Measurements from ENCODE around the gene DNAH11. TPM values are rescaled to one million over a fixed set of nuclear protein-coding genes. Genes with fewer than 3 reads are reported as not detected.
A peak's percentile ranks its signal among the peaks of the same experiment; 100 is the strongest.

The DNAH11 gene
- total RNA-seq, 3 donors from 2014 or later, result under 0.01 to 0.03 TPM; not detected in 1

DNA sequence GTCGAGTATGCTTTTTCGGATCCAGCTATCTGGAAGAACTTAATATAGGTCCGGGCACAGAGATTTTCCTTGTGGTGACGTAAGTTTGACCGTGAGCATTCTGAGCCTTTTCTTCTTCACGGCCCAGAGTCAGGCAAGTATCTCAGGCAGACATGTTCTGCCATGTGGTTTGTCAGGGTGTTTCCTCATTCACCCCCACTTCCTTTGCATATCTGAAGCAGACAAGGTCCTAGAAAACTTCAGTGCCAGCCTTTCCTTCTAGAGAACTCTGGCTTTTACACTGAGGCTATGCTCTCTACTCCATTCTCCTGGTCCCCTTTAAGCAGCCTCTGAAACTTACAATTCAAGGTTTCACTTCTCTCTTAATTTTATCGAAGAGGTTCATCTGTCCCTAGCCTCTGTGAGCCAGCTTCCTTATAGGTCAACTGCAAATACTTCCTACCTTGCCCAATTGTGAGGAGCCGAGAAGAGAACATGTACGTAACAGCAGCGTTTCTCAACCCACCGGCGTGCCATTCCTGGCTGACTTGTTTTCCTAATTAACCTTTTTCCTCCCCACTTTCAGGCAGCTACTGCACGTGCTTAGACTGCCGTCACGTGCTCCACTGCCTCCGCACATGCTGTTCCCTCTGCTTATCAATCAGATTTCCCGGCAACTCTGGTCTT is 355.6 kb downstream of the DNAH11 start:
- no peaks in the 10 kb centered on the region for H3K27me3 Mint-ChIP-seq (ENCODE audit: low read depth)
- ATAC-seq (peak; percentile 61 to 64), DNase-seq (no peak)
- H3K4me1 Mint-ChIP-seq (ENCODE audit: low read depth), result peaks cover 21% of the 10 kb centered on the region
- H3K36me3 Mint-ChIP-seq (ENCODE audit: insufficient read depth), result peaks cover 6% of the 10 kb centered on the region
- no peaks in the 10 kb centered on the region for H3K9me3 Mint-ChIP-seq
- peak overlapping the region; percentile 82 for H3K4me3 Mint-ChIP-seq

DNA sequence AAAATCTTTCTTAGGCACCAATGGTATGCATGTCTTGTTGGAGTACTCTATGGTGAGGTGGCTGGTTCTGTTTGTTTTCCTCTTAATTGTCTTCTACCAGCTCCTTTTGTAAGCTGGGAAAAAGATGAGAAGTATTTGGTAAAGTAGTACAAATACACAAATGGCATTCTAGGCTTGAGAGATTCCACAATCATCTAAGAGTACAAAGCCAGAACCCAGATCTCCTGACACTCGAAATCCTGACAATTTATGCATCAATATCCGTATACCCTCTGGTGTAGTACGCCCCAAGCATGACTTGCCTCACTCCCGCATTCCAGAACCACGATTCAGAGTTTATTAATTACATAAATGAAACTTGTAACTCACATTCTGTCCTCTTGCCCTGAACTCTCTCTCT is 359.4 kb downstream of the DNAH11 start:
- Mint-ChIP-seq H3K36me3 (ENCODE audit: insufficient read depth) (peaks cover 23% of the 10 kb centered on the region), H3K4me3 (no peak overlapping the region), H3K9me3 (no peaks in the 10 kb centered on the region), H3K27me3 (ENCODE audit: low read depth) (no peaks in the 10 kb centered on the region), H3K4me1 (ENCODE audit: low read depth) (peaks cover 18% of the 10 kb centered on the region)
- no peak for DNase-seq
- no peak for ATAC-seq

- H3K27me3 Mint-ChIP-seq (ENCODE audit: low read depth), result no peaks in the 10 kb centered on the region
These were observed 360.4 kb downstream of the DNAH11 start for GRCh38 chr7:21903020-21903786.

DNA sequence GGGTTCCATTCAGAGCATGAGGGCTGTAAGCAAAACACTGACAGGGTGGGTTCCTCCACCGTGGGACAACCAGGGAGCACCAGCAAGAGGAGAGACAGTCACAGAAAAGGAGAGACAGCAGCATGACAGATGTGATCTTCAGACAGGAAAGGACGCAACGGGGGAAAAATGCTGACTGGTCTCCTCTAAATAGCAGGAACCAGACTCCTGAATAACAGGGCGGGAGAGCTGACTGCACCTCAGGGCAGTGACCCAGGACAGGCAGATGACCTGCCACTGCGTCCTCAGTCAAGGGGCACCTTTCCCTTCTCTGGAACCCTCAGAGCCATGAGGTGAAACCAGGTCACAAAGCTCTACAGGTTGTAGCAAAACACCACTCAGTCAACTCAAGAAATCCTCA is 365.9 kb downstream of the DNAH11 start:
- DNase-seq (no peak), ATAC-seq (no peak)
- no peaks in the 10 kb centered on the region for H3K9me3 Mint-ChIP-seq
- H3K4me1 Mint-ChIP-seq (ENCODE audit: low read depth), result no peaks in the 10 kb centered on the region
- H3K27me3 Mint-ChIP-seq (ENCODE audit: low read depth), result no peaks in the 10 kb centered on the region
- H3K36me3 Mint-ChIP-seq (ENCODE audit: insufficient read depth), result peaks cover 23% of the 10 kb centered on the region
- H3K4me3 Mint-ChIP-seq, result no peak overlapping the region

More at GRCh38 chr7:21903020-21903786, 360.4 kb downstream of the DNAH11 start:
- Mint-ChIP-seq H3K36me3 (ENCODE audit: insufficient read depth) (peaks cover 23% of the 10 kb centered on the region), H3K9me3 (no peaks in the 10 kb centered on the region), H3K4me1 (ENCODE audit: low read depth) (peaks cover 11% of the 10 kb centered on the region), H3K4me3 (no peak overlapping the region)
- DNase-seq (no peak), ATAC-seq (no peak)

DNA sequence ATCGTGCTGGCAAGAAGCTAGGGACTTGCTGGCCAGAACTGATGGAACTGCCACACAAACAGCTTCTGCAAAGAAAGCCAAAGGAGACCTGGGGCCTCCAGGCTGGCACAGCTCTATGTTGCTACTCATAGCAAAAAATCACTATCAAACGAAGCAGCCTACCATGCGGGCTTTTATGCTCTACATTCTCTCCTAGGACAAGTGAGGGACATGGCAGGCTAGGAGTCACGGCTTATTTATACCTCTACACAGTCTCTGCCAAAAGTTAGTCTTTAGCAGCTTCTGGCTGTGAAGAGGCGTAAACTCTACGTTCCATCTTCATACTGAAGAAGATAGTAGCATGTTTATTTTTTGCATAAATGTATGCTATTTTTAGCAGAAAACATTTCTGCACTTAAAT is 367.4 kb downstream of the DNAH11 start:
- ATAC-seq (no peak), DNase-seq (no peak)
- Mint-ChIP-seq H3K27me3 (ENCODE audit: low read depth) (no peaks in the 10 kb centered on the region), H3K9me3 (no peaks in the 10 kb centered on the region), H3K4me3 (no peak overlapping the region), H3K36me3 (ENCODE audit: insufficient read depth) (peaks cover 28% of the 10 kb centered on the region), H3K4me1 (ENCODE audit: low read depth) (no peaks in the 10 kb centered on the region)

DNA sequence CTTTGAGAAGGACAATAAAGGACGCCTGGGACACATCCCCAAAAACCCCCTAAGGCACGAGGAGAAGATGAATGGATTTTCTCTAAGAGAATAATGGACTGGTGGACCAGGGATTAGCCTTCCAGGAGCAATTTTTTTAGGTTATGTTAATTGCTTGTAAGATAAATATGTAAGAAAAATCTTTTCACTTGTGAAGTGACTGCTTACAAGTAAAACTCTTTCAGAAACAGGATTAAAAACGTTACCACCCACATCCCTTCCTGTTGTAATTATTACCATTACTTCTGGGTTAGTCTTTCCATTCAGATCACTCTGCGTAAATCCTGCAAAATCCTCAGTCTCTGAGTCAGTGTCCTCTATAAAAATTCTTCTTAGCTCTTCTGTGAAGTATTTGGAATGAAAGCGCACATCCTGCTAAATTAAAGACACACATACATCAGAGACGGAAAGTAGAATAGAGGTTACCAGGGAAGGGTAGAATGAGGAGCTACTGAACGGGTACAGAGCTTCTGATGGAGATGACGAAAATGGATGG is 368.6 kb downstream of the DNAH11 start:
- peaks cover 24% of the 10 kb centered on the region for H3K36me3 Mint-ChIP-seq (ENCODE audit: insufficient read depth)
- H3K4me1 Mint-ChIP-seq (ENCODE audit: low read depth), result no peaks in the 10 kb centered on the region
- no peaks in the 10 kb centered on the region for H3K27me3 Mint-ChIP-seq (ENCODE audit: low read depth)
- H3K9me3 Mint-ChIP-seq, result no peaks in the 10 kb centered on the region
- H3K4me3 Mint-ChIP-seq, result no peak overlapping the region
- no peak for DNase-seq
- ATAC-seq, result no peak

DNA sequence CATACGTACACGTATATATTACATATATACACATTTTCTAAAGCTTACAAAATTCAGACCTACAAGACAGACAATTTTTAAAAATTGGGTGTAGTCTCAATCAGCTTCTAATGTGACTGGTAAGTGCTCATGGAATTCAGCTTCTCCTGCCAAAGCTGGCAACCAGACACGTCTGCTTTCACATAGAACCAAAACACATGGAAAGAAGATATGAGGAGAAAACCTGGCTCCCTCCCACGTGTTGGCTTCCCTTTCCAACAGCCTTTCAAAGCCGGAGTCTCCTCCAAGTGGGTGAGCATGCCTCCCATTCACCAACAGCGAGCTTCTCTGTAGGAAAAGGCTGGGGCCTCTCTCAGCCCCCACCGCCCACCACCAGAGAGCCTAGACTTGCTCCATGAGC is 369.5 kb downstream of the DNAH11 start:
- Mint-ChIP-seq H3K36me3 (ENCODE audit: insufficient read depth) (peaks cover 28% of the 10 kb centered on the region), H3K27me3 (ENCODE audit: low read depth) (no peaks in the 10 kb centered on the region)
- ATAC-seq, result no peak

DNA sequence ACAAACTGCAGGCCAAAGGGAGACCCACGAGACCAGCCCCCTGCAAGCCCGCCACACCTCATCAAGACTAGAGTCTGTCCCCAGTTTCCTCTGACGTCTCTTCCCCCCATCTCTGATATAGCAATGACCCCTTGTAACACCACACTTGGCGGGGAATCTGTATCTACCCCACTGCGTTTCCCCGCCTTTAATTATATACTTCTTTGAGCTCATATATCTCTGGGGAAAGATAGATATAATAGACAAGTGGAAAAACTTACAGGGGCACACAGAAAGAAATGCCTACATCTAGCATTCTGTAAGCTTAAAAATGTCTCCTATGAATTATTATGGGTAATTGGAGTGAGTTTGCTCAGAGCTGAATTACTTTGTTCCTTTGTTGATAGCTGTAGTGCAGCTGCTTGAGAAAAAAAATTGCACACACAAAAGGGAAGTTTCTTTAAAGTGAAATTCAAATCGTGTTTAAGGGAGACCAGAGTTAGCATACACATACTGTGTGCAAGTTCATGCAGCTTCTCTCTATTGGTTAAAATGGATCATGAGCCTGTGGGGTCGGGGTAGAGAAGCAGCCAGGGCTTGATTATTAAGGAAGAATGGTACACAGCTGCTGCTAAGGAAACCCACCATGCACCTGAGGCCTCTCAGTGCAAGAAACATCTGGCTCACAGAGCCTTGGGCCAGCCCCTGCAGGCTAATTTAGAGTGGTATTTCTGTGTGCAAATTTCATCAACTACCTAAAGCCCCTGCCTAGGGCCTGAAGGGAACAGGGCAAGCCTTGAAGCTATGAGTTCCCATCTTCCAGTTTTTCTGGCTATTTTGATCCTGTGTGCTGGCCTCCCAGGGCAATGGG is 370.3 kb downstream of the DNAH11 start:
- no peak for ATAC-seq
- Mint-ChIP-seq H3K9me3 (no peaks in the 10 kb centered on the region), H3K27me3 (ENCODE audit: low read depth) (no peaks in the 10 kb centered on the region), H3K36me3 (ENCODE audit: insufficient read depth) (peaks cover 26% of the 10 kb centered on the region), H3K4me1 (ENCODE audit: low read depth) (no peaks in the 10 kb centered on the region), H3K4me3 (no peak overlapping the region)
- DNase-seq, result no peak

More for the DNA sequence above, 369.5 kb downstream of the DNAH11 start:
- Mint-ChIP-seq H3K4me1 (ENCODE audit: low read depth) (no peaks in the 10 kb centered on the region), H3K9me3 (no peaks in the 10 kb centered on the region), H3K4me3 (no peak overlapping the region)
- DNase-seq, result no peak

DNA sequence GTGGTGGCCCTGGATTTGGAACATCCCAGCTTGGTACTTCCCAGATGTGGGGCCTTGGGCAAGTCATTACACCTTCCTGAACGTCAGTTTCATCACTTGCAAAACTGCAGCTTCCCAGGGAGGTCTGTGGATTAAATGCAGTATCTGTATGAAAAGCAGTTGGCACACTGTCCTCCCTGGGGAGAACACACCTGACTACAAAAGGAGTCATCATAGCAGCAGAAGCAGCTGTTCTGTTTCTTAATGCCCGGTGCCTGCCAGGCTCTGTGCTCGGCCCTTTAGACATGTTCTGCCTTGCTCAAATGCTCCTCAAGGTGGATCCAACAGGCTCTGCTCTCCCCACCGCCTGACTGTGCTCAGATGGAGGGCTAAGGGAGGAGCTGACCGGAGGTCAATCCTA is 371.8 kb downstream of the DNAH11 start:
- no peaks in the 10 kb centered on the region for H3K27me3 Mint-ChIP-seq (ENCODE audit: low read depth)
- ATAC-seq (no peak), DNase-seq (no peak)
- H3K4me1 Mint-ChIP-seq (ENCODE audit: low read depth), result no peaks in the 10 kb centered on the region
- H3K36me3 Mint-ChIP-seq (ENCODE audit: insufficient read depth), result peaks cover 20% of the 10 kb centered on the region
- no peaks in the 10 kb centered on the region for H3K9me3 Mint-ChIP-seq
- no peak overlapping the region for H3K4me3 Mint-ChIP-seq

DNA sequence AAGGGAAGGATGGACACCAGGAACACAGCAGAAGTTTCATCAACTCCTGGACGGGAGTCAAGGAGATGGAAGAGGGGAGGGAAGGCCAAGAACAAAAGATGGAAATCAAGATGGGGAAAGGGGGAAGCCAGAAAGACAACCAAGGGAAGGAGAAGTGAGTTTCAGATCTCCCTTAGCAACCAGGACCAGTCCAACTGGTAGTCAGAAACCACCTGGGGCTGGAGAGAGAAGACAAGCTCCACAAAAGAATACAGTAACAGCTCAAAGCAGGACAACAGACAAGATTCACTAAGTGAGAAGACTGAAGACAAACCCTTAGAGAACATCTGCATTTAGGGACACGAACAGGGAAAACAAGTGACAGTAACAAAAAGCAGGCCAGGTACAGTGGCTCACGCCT is 372.3 kb downstream of the DNAH11 start:
- Mint-ChIP-seq H3K9me3 (no peaks in the 10 kb centered on the region), H3K36me3 (ENCODE audit: insufficient read depth) (peaks cover 20% of the 10 kb centered on the region), H3K27me3 (ENCODE audit: low read depth) (no peaks in the 10 kb centered on the region), H3K4me3 (no peak overlapping the region), H3K4me1 (ENCODE audit: low read depth) (no peaks in the 10 kb centered on the region)
- no peak for ATAC-seq
- no peak for DNase-seq

DNA sequence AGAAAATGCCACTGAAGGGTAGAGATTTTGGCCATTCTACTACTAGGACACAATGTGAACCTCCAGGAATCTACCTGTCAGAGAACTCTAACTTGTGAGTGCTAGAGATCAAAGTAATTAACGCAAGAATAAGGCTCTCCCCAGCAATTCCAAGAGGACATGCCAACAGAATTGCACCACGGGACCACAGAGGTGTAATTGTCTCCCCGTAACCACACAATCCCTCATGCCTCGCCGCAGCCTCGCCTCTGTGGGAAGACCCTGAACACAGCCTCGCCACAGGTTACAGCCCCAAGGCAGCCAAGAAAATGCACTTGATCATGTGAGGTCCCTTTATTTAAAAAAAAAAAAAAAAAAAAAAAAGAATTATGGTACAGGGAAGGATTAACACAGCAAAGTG is 373.3 kb downstream of the DNAH11 start:
- H3K4me1 Mint-ChIP-seq (ENCODE audit: low read depth), result no peaks in the 10 kb centered on the region
- H3K27me3 Mint-ChIP-seq (ENCODE audit: low read depth), result no peaks in the 10 kb centered on the region
- no peaks in the 10 kb centered on the region for H3K9me3 Mint-ChIP-seq
- DNase-seq (no peak), ATAC-seq (no peak)
- H3K4me3 Mint-ChIP-seq, result no peak overlapping the region
- H3K36me3 Mint-ChIP-seq (ENCODE audit: insufficient read depth), result peaks cover 20% of the 10 kb centered on the region

- no peaks in the 10 kb centered on the region for H3K27me3 Mint-ChIP-seq (ENCODE audit: low read depth)
- no peak for DNase-seq
- H3K4me3 Mint-ChIP-seq, result no peak overlapping the region
- ATAC-seq, result no peak
- no peaks in the 10 kb centered on the region for H3K9me3 Mint-ChIP-seq
- H3K36me3 Mint-ChIP-seq (ENCODE audit: insufficient read depth), result peaks cover 20% of the 10 kb centered on the region
- H3K4me1 Mint-ChIP-seq (ENCODE audit: low read depth), result no peaks in the 10 kb centered on the region
These were observed 373.8 kb downstream of the DNAH11 start for GRCh38 chr7:21916629-21917028.

DNA sequence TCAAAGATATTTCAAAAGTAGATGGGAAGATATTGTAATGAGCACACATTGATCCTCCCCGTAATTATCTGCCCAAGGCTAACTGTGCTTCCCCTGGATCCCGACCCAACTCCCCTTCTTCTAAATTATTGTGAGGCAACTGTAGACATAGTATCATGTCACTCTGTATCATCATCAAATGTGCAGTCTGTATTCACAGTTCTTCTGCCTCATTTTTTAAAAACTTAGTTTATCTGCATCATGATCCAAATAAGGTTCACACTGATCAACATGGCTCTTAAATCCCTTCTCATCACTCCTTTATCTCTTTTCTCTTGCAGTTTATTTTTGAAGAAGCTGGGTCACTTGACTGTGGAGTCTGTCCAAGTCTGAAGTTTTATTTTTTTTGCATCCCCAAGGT is 375.4 kb downstream of the DNAH11 start:
- Mint-ChIP-seq H3K36me3 (ENCODE audit: insufficient read depth) (peaks cover 20% of the 10 kb centered on the region), H3K4me1 (ENCODE audit: low read depth) (no peaks in the 10 kb centered on the region), H3K27me3 (ENCODE audit: low read depth) (no peaks in the 10 kb centered on the region), H3K9me3 (no peaks in the 10 kb centered on the region), H3K4me3 (no peak overlapping the region)
- DNase-seq (no peak), ATAC-seq (no peak)

DNA sequence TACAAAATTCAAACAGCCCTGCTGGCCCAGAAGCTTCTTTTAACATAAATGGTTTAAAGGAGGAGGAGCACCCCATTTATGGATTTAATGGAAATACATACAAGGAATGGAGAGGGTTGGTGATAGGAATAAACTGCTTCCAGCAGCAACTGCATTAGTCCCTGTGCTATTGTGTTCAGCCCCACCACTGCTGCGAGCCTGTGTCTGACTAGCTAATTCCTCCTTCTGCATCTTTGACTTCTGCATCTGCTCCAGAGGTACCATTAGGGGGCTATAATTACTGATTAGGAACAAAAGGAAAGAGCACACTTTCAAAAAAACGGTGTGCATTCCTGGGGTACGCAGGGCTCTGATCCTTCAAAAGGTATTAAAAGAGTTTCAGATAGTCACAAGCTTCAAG is 378.1 kb downstream of the DNAH11 start:
- Mint-ChIP-seq H3K4me3 (no peak overlapping the region), H3K27me3 (ENCODE audit: low read depth) (no peaks in the 10 kb centered on the region), H3K9me3 (no peaks in the 10 kb centered on the region), H3K4me1 (ENCODE audit: low read depth) (no peaks in the 10 kb centered on the region), H3K36me3 (ENCODE audit: insufficient read depth) (peaks cover 6% of the 10 kb centered on the region)
- no peak for ATAC-seq
- no peak for DNase-seq

Measured in activated T-cell treated with anti-CD3 and anti-CD28 coated beads, Interleukin-2, amount 50 U/mL, for 4 hours (primary cell).